Measurements from ENCODE around the gene MBD1.
"Not testable (repeated sequence)": the region's sequence is repeated elsewhere in the genome, so short reads cannot be mapped to it uniquely, and the experiment has no call there.

Gene MBD1, protein sequence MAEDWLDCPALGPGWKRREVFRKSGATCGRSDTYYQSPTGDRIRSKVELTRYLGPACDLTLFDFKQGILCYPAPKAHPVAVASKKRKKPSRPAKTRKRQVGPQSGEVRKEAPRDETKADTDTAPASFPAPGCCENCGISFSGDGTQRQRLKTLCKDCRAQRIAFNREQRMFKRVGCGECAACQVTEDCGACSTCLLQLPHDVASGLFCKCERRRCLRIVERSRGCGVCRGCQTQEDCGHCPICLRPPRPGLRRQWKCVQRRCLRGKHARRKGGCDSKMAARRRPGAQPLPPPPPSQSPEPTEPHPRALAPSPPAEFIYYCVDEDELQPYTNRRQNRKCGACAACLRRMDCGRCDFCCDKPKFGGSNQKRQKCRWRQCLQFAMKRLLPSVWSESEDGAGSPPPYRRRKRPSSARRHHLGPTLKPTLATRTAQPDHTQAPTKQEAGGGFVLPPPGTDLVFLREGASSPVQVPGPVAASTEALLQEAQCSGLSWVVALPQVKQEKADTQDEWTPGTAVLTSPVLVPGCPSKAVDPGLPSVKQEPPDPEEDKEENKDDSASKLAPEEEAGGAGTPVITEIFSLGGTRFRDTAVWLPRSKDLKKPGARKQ

DNA sequence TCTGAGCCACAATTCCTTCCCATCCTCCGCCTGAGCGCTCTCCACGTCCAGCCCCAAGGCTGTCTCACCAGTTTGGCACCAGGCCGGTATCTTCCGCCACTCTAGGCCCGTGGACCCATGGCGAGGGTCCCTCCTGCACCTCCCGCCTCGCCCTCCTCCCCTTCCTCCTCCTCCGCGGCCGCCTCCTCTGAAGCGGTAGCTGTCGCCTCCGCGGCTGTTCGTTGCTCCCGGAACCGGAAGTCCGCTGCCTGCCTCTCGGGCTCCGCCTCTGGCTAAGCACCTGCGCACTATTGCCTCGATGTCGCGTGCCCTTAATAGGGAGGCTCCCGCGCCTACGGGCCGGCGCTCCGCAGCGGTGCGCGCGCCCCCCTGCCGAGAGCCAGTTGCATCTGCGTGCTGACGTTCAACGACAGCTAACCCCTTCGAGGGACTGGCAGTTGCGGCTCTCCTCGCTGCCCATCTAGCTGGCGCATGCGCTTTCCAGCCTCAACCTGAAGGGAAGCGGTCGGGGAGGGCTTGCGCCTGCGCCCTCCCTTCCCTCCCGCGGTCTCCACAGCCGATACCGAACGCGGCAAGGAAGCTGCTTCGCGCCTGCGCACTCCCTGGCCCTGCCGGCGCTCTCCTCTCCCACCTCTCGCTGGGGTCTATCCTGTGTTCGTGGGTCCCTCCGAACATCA lies at the start of gene MBD1:
TSS of gene MBD1 (minus strand) at position 229 of the 677 bp plus-strand sequence. CDS start 1,531 bp downstream, outside the sequence.
- peak; percentile 94 for DNase-seq

DNA sequence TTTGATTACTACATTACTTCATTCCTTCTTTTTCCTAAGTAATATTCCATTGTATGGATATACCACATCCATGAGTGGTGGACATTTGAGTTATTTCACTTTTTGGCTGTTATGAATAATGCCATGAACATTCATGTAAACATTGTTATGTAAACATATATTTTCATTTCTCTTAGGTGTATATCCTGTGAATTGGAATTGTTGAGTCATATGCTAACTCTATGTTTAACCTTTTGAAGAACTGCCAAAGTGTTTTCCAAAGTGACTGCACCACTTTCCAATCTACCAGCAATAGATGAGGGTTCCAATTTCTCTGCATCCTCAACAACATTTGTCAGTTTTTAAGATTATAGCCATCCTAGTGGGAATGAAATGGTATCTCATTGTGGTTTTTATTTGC lies 48.9 kb upstream of the MBD1 start:
- no peak for DNase-seq

DNA sequence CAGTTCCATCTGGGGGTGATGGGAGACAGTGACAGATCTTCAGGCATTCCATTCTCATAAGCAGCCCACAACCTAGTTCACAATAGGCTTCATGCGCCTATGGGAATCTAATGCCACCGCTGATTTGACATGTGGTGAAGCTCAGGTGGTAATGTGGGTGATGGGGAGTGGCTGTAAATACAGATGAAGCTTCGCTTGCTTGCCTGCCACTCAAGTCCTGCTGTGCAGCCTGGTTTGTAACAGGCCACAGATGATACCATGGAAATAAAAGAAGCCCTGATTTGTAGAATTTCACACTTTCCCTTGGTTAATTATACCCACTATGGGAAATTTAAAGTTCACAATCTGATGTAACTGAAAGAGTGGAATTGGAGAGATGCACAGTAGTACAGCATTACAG lies 46.7 kb upstream of the MBD1 start:
- DNase-seq, result no peak

DNA sequence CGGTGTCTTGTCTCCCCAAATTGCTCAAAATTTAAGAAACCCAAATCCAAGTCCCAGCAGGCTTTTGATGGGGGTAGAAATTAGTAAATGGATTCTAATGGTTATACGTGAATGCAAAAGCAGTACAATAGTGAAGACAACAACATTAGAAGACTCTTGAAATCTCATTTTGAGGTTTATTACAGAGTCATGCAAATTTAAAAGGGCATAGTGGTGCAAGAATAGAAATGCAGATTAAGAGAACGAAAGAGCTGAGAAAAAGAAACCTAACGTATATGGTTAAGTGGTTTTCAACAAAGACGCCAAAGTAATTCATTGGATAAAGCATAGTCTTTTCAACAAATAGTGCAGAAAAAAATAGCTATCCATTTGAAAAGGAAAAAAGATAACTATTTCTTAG lies 39.4 kb upstream of the MBD1 start:
- no peak for DNase-seq

DNA sequence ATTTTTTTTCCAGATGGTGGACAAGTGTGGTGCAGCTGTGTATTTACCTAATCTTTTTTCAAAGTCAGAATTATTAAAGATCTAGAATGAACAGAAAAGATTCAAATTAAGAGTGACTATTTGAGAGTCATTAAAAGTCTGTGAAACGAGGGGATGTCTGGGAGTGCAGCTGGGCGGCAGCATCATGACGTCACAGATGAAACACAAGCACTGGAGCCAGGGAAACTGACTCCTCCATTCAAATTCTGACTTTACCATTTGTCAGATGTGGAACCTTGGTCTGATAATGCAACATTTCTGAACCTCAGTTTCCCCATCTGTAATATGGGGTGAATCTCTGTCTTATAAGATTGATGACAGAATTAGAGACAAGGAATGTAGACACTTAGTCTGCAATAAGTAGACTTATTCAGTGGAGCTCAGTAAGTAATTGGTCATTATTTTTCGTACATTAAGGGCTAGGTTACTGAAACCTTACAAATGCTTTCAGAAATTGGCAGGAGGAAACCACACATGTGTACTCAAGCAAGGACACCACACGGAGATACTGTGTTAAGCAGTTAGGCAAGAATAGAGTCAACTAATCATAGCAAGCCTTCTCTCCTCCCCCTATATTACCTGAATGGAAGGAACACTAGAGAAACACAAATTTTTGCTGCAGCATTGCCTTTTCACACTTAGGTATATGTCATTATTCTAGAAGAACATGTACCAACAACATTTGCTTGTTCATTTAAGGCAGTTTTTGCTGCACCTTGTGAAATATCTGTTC lies 34.0 kb upstream of the MBD1 start:
- no peak for DNase-seq

DNA sequence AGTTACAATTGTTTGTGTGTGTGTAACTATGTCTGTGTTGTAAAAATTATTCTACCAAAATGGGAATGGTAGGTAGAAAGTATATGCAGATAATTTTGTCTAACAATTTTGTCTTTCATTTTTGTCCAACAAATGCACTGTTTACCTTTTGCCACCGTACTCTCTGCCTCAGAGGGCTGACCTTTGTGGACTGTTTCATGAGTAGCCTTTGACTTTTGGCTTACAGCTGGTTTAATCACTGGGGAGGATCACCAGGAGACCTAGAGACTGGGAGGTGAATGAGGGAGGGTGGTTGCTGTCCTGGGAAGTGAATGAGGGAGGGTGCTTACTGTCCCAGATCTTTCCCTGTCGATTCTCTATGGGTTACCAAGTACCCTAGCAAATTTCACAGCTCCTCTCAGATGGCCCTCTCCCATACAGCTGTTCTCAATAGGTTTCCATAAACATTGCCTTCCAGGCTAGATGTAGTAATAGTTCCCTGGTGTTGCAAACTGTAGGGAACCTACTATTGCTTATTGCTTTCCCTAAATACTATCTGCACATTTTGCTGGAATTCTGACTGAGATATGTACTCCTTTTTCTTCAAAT lies 32.6 kb upstream of the MBD1 start:
- no peak for DNase-seq

DNA sequence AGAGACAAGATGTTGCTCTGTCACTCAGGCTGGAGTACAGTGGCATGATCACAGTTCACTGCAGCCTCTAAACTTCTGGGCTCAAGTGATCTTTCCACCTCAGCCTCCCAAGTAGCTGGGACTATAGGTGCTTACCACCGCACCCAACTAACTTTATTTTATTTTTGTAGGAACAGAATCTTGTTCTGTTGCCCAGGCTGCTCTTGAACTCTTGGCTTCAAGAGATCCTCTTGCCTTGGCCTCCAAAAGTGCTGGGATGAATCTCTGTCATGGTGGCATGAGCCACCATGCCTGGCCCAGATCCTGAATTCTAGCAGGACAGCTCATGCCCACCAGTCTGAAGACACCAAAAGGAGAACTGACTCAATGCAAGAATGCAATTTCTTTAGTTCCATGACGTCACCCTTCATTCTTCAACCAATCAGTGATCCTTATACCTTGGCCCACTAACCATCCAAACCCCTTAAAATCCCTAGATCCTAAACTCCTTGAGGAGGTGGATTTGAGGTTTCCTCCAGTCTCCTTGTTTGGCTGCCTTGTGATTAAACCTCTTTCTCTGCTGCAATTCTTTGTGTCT lies 31.8 kb upstream of the MBD1 start:
- no peak for DNase-seq

DNA sequence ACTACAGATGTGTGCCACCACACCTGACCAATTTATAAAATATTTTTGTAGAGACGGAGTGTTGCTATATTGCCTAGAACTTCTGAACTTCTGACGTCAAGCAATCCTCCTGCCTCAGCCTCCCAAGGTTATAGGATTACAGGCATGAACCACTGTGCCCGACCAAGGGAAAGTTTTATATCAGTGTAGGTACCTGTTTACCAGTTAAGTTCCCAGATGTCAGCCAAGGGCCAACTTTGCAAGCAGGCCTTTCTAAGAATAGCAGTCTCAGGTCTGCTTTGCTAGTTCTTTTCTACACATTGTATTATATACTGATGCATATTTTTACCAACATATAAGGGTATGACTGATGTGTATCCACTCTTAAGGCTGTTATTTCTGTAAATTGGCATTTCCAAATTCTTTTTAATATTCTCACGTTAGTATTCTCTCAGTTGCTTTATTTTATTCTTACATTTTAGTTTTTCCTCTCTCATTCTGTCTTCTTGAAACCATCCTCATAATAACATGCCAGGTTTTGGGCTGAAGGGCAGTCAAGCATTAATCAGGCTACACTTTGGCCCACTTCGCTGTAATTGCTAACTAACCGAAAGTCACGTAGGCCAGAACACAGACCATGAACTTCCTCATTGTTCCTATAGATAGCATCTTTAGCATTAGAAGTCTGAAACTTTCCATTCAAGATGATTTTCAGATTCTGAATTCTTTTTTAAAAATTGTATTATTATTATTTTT lies 31.1 kb upstream of the MBD1 start:
- DNase-seq, result no peak

DNA sequence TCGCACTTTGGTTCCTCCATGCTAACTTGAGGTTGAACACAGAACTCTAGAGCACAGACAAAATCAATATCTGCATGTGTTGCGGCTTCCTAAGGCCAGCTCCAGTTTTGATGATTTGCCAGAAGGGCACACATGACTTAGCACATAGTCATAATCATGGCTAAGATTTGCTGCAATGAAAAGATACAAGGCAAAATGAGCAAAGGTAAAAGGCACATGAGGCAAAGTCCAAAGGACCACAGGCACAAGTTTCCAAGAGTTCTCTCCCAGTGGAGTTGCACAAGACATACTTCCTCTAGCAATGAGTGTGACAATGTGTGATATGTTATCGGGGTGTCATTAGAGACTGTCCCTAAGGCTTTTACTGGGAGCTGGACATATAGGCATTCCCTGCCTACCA lies 30.3 kb upstream of the MBD1 start:
- no peak for DNase-seq

DNA sequence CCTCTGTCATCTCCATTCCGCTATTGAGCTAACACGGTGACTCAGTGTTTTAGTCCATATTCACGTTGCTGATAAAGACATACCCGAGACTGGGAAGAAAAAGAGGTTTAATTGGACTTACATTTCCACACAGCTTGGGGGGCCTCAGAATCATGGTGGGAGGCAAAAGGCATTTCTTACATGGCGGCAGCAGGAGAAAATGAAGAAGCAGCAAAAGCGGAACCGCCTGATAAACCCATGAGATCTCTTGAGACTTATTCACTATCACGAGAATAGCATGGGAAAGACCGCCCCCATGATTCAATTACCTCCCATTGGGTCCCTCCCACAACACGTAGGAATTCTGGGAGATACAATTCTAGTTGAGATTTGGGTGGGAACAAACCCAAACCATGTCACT lies 28.8 kb upstream of the MBD1 start:
- no peak for DNase-seq

DNA sequence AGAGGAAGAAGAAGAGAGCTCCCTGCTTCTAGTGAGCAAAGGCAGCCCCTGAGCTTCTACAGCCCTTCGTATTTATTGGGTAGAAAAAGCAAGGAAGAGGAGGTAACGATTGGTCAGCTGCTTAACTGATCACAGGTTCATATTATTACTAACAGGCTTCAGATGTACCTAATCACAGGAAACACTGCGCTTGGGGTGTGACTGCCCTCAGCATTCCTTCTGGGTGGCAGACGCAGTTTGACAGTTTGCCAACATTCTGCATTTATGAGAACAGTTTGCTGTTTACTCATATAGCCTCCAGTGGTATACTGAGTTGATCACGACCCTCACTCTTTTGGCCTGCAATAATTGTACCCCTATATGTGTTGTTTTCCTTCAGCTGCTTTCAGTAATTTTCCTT lies 27.5 kb upstream of the MBD1 start:
- not testable (repeated sequence) for DNase-seq

DNA sequence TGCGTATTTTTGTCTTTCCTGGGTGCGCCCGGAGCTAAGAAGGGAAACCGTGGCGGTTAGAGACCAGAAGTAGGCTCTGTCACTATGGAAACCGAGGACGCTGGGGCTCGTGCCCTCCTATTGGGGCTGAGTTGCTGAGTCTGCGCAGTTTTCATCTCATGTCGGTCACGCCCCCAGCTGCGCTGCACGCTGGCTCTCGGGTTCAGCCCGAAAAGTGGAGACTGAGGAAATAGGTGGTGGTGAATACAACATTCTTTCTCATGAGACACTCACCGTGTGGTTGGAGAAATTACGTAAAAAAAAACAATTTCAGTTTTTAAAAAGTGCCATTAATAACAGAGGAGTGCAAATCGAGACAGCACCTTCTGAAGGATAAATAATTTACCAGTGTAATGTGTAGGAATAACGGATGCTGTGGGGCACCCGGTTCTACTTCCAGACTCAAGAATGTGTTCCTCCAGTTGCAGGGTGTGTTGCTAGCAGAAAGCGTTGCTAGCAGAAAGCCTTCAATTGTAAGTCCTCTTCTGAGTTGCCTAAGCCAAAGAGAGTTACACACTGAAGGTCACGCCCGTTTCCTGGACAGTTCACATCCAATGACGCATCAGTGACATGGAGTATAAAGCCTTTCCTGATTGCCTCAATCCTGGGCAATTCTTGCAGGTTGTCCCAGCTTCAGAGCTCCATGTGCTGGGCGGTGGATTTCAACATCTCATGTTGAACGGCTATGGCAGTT lies 26.6 kb upstream of the MBD1 start:
- peak; percentile 71 for DNase-seq

DNA sequence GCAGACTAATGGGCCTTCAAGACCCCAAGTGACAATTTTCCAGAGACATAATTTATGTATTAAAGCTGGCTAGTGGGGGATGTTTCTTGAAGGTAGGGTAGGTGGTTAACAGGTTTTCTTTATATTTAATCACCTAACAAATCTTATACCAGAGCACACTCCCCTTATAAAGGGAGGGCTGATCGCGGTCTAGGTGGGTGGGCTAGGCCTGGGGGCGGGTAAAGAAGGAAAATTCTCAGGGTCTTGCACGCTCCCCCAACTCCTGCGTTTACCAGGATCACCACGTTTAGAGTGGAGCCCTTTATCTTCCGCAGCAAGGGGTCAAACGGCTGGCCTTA lies 26.0 kb upstream of the MBD1 start:
- no peak for DNase-seq

DNA sequence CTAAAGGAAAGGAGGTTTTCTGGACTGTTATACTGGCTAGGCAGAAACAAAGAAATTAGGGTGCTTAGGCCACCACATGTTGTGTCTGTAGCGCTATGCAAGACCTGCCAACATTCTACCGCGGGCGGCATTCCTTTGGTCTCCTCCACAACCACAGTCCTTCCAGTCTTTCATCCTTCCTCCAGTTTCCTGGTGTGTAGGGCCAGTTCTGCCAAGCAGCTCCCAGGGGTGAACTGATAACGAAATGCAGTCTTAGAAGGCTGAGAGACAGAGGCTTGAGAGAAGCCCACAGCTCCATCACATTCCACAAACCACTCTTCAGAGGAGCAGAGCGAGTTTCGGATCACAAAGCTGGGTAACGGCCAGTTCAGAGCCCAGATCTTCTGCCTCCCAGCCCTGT lies 25.6 kb upstream of the MBD1 start:
- DNase-seq, result no peak

DNA sequence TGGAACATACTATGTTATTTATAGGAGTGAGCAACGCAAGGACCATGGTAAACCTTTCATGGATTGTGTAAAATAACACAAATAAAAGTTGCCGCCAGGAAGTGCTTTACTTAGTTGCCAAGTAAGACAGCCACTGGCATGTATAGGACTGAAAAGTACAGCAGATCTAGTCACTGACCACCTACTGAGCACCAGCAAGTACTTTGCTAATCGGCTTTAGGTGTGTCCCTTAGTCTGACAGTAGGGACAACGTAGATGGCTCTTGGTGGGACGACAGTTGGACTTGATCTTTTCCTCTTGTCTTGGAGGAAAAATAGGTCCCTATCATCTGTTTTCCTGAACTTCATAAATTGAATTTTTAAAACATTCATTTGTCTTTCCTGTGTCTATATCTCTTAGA lies 19.8 kb upstream of the MBD1 start:
- no peak for DNase-seq

DNA sequence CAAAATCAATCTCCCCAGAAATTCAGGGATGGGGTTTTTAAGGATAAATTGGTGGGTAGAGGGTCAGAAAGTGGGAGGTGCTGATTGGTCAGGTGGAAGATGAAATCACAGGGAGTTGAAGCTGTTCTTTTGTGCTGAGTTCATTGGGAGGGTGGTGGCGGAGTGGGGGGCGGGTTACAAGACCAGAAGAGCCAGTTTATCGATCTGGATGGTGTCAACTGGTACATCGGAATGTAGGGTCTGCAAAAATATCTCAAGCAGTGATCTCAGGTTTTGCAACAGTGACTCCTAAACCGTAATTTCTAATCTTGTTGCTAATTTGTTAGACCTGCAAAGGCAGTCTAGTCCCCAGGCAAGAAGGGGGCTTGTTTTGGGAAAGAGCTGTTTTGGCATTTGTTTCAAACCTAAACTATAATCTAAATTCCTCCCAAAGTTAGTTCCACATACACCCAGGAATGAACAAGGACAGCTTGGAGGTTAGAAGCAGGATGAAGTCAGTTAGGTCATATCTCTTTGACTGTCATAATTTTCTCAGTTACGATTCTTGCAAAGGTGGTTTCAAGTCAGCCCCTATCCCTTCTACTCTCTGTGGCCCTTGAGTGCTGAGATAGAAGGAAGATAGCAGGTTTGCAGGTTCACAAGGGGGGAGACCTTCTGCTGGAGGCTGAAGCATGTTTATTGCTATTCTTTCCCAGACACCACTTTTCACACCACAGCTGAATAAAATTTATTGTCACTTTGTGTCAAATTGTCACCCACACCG lies 18.5 kb upstream of the MBD1 start:
- DNase-seq, result no peak

DNA sequence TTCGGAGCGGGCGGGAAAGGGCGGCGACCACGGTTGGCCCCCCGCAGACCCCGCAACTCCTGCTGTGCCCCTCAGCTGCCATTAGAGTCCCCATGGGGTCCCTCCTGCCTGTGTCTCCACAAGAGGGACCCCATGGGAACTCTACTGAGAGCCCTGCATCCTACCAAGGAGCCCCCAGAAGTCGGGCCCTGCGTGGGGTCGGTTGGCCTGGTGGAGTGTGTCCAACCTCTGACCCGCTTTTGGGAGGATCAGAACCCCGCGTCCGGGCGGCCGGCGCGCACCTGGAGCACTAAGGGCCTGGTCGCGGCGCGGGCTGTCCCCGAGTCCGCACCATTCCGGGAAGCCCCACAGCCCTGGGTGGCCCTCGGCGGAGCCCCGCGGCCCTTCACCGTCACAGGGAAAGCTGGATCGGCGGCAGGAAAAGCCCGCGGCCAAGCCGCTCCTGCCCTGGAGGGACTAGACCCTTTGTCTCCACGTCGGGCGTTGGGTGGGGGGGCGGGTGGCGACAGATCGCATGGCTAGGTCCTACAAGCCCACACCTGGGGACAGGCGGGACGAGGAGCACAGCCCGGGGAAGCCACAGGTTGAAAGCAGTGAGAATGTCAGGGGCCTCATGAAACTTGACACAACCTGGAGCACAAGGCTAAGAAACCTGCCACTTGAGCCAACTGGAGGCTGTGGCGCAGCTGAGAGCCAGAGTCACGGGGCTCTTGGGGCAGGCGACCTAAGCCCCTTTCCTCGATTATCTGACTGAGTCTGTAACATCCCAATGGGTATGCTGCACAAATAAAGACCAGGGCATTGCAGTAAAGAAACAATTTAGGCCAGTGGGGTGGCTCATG lies 17.3 kb upstream of the MBD1 start:
- DNase-seq, result no peak

DNA sequence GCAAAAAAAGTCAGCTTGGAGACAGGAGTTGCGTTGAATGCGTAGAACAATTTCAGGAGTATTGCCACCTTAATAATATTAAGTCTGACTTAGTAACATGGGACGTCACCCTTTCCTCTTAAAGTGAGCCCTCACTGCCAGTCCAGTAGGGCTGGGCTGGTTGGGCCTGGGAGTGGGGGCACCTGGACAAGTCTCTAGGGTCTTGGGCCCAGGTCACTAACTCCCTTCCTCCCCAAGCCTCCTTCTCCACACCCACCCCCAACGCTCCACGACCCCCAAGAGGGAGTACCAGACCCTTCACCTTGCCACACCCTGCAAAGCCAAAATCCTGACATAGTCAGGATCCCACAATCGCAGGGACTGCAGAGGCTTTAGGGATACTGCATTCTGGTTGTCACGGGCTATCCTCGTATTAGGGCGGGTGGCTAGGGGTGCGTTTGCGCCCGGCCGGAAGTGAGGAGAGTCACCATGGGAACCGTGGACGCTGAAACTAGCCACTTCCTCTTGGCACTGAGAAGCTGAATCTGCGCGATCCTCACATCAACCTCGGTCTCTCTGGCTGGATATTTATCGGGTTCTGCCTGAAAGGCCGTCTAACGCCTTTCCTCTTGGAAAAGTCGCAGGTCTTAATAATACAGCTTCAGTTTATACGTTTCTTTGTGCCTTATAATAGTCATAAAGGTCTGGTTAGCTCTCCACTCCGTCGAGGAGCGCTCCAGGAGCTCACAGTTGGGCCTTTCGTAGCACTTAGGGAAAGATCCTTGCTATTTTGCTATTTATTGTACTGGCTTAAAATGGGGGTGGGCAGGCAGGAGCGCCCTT lies 16.5 kb upstream of the MBD1 start:
- no peak for DNase-seq

DNA sequence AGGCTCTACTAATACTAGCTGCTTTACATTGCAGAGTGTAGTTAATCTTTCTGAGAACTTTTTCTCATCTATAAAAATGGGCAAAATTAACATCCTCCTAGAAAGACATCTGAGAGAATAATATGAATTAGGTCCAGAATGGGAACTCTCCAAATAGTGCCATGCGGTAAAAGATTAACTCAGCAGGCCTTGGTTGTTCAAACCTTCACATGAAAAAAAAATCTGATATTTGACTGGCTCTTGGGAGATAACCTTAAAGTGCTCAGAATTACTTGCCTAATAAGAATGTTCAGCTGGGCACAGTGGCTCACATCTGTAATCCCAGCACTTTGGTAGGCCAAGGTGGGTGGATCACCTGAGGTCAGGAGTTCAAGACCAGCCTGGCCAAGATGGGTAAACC lies 11.7 kb upstream of the MBD1 start:
- no peak for DNase-seq
